ENCODE measurements around the gene CLEC18B. TPM values are rescaled to one million over a fixed set of nuclear protein-coding genes. Genes with fewer than 3 reads are reported as not detected.
"Not testable (repeated sequence)": the region's sequence is repeated elsewhere in the genome, so short reads cannot be mapped to it uniquely, and the experiment has no call there.

CLEC18B gene
- total and polyA plus RNA-seq, 2 of the 4 experiments (the other 2 are of a cell fraction): 0.17 TPM; not detected in 1

- H2BK120ac ChIP-seq (ENCODE audit: low read depth, low read length); H4K91ac ChIP-seq (ENCODE audit: insufficient read depth, low read depth, low read length); H3K27ac ChIP-seq (ENCODE audit: insufficient read depth, low read length); ATAC-seq (ENCODE audit: low read depth); BruUV-seq (replicated peaks); CTCF ChIA-PET; H2BK20ac ChIP-seq (ENCODE audit: low read depth, low read length); H4K20me1 ChIP-seq (ENCODE audit: insufficient read depth, low read length); H3K56ac ChIP-seq (ENCODE audit: extremely low read depth, insufficient read depth, low read length); H3K9ac ChIP-seq (ENCODE audit: low read depth, low read length); H3K36me3 ChIP-seq (ENCODE audit: control insufficient read depth, insufficient read depth, low read length); H3K4me2 ChIP-seq (ENCODE audit: low read depth, low read length); H2AK9ac ChIP-seq (replicated peaks; ENCODE audit: low read depth, low read length, poor library complexity); H2AK5ac ChIP-seq (ENCODE audit: low read depth, low read length); H3K9me1 ChIP-seq (ENCODE audit: insufficient read depth, low read length); H4K5ac ChIP-seq (ENCODE audit: low read depth, low read length); H3K18ac ChIP-seq (ENCODE audit: low read depth, low read length); H3K4me1 ChIP-seq (ENCODE audit: control insufficient read depth, insufficient read depth, low read length); H3K4ac ChIP-seq (ENCODE audit: low read depth, low read length); H3K14ac ChIP-seq (replicated peaks; ENCODE audit: low read depth, low read length); intact Hi-C loops (cut with micrococcal nuclease); H2AFZ ChIP-seq (replicated peaks; ENCODE audit: low read length, poor library complexity); H3K9me3 ChIP-seq (ENCODE audit: control insufficient read depth, insufficient read depth, low read length); H2BK5ac ChIP-seq (ENCODE audit: low read depth, low read length, poor library complexity, severe bottlenecking); H3K79me1 ChIP-seq (ENCODE audit: low read depth in 1 of 2, low read length in 2 of 2); H3K23ac ChIP-seq (ENCODE audit: low read depth, low read length); H4K8ac ChIP-seq (ENCODE audit: low read depth in 2 of 2, low read length in 2 of 2); dilution Hi-C loops (cut with HindIII; ENCODE audit: low sequenced_read_pairs, unreplicated experiment); in situ Hi-C loops (cut with MboI; ENCODE audit: low sequenced_read_pairs); H3K4me3 ChIP-seq (ENCODE audit: insufficient read depth, low read depth, low read length); H2BK15ac ChIP-seq (ENCODE audit: low read depth, low read length); DNase-seq; POLR2A ChIA-PET (ENCODE audit: unreplicated experiment); H3K27me3 ChIP-seq (ENCODE audit: control insufficient read depth, insufficient read depth, low read length): not testable (repeated sequence)
- no CpG with 5 or more reads among the region's 9 CpGs for WGBS, 2 experiments (ENCODE audit: extremely low coverage in 2 of 2, insufficient read length in 1 of 2)
Observed at GRCh38 chr16:74413485-74413884, 7.8 kb downstream of the CLEC18B start.

DNA sequence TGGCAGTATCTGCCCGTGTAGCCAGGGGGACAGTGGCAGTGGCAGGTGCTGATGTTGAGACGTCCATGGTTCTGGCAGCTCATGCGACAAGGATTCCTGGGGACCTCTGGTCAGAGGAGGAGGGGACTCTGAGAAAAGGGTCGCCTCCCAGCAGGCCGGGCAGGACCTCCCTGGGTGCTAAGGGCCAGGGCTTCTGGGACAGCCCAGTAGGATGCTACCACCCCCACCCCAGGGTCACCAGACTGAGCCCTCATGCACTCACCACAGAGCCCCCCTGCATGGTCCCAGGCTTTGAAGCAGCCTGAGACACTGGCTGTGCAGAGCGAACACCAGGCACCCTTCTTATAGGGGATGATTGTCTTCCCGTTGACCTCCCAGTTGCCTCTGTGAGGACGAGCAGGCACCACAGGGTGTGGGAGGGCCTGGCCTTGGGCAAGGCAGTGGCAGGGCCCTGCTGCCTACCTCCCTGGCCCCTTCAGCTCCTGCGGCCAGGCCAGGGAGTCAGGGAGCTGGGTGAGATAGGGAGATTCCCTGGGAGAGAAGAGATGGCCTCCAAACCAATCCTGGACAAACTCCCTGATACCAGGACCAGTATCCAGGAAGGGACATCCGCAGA, 8.4 kb downstream of the CLEC18B start:
- H4K5ac ChIP-seq (ENCODE audit: low read depth, low read length); H3K9me1 ChIP-seq (ENCODE audit: insufficient read depth, low read length); H4K8ac ChIP-seq (ENCODE audit: low read depth in 2 of 2, low read length in 2 of 2); H3K56ac ChIP-seq (ENCODE audit: extremely low read depth, insufficient read depth, low read length); H4K20me1 ChIP-seq (ENCODE audit: insufficient read depth, low read length); H3K4me1 ChIP-seq (ENCODE audit: control insufficient read depth, insufficient read depth, low read length); H2AFZ ChIP-seq (replicated peaks; ENCODE audit: low read length, poor library complexity); intact Hi-C loops (cut with micrococcal nuclease); H3K79me1 ChIP-seq (ENCODE audit: low read depth in 1 of 2, low read length in 2 of 2); dilution Hi-C loops (cut with HindIII; ENCODE audit: low sequenced_read_pairs, unreplicated experiment); H3K27ac ChIP-seq (ENCODE audit: insufficient read depth, low read length); H3K23ac ChIP-seq (ENCODE audit: low read depth, low read length); H3K27me3 ChIP-seq (ENCODE audit: control insufficient read depth, insufficient read depth, low read length); H2BK5ac ChIP-seq (ENCODE audit: low read depth, low read length, poor library complexity, severe bottlenecking); H2BK120ac ChIP-seq (ENCODE audit: low read depth, low read length); H4K91ac ChIP-seq (ENCODE audit: insufficient read depth, low read depth, low read length); DNase-seq; H2BK15ac ChIP-seq (ENCODE audit: low read depth, low read length); ATAC-seq (ENCODE audit: low read depth); H2AK9ac ChIP-seq (replicated peaks; ENCODE audit: low read depth, low read length, poor library complexity); in situ Hi-C loops (cut with MboI; ENCODE audit: low sequenced_read_pairs); CTCF ChIA-PET; H3K4ac ChIP-seq (ENCODE audit: low read depth, low read length); H3K14ac ChIP-seq (replicated peaks; ENCODE audit: low read depth, low read length); BruUV-seq (replicated peaks); H3K9ac ChIP-seq (ENCODE audit: low read depth, low read length); H3K9me3 ChIP-seq (ENCODE audit: control insufficient read depth, insufficient read depth, low read length); H2AK5ac ChIP-seq (ENCODE audit: low read depth, low read length); H2BK20ac ChIP-seq (ENCODE audit: low read depth, low read length); H3K18ac ChIP-seq (ENCODE audit: low read depth, low read length); H3K4me3 ChIP-seq (ENCODE audit: insufficient read depth, low read depth, low read length); H3K36me3 ChIP-seq (ENCODE audit: control insufficient read depth, insufficient read depth, low read length); H3K4me2 ChIP-seq (ENCODE audit: low read depth, low read length); POLR2A ChIA-PET (ENCODE audit: unreplicated experiment): not testable (repeated sequence)
- WGBS, 2 experiments (ENCODE audit: extremely low coverage in 2 of 2, insufficient read length in 1 of 2): 71% methylated on average over 2 of the region's 10 CpGs; no CpG with 5 or more reads in 1 of the 2 experiments

Data from IMR-90 (cell line).